Measurements from ENCODE around the gene ARHGAP26. TPM values are rescaled to one million over a fixed set of nuclear protein-coding genes. Genes with fewer than 3 reads are reported as not detected.

ARHGAP26 gene
- polyA plus RNA-seq, 1 donor (not counting 4 experiments of a cell fraction or from before 2014, with no cell fraction given) = 3.9 TPM

DNA sequence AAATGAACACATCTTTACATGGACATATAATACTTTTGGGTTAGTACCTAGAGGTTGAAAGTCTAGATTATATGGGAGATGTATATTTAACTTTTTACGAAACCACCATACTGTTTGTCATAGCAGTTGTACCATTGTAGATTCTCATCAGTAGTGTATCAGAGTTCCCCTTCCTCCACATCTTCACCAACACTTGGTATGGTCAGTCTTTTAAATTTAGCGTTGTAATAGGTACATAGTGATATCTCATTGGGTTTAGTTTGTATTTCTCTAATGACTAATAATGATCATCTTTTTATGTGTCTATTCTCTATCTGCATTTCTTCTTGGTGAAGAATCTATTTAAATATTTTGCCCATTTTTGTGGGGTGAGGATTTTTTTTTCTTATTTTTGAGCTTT lies 495.8 kb downstream of the ARHGAP26 start:
- Histone ChIP-seq H3K27me3 (ENCODE audit: control insufficient read depth, extremely low read depth, insufficient read depth, low read length) (no peaks in the 10 kb centered on the region), H3K9me3 (ENCODE audit: control insufficient read depth, low read depth, low read length) (no peaks in the 10 kb centered on the region), H3K9ac (ENCODE audit: control insufficient read depth, extremely low read depth, insufficient read depth, low read length) (no peak overlapping the region), H2AFZ (ENCODE audit: control insufficient read depth, low read length) (no peak overlapping the region), H4K20me1 (ENCODE audit: control insufficient read depth, extremely low read depth, insufficient read depth, low read length) (no peaks in the 10 kb centered on the region), H3K4me2 (ENCODE audit: control insufficient read depth, extremely low read depth, insufficient read depth, low read depth, low read length) (no peak overlapping the region), H3K36me3 (ENCODE audit: control insufficient read depth in 2 of 2, extremely low read depth in 1 of 2, insufficient read depth in 2 of 2, low read length in 2 of 2) (no peaks in the 10 kb centered on the region), H3K27ac (ENCODE audit: control insufficient read depth, insufficient read depth, low read length) (no peak overlapping the region), H3K79me2 (ENCODE audit: control insufficient read depth, insufficient read depth, low read length) (no peaks in the 10 kb centered on the region), H3K4me1 (ENCODE audit: control insufficient read depth, extremely low read depth, insufficient read depth, low read length) (peaks cover 14% of the 10 kb centered on the region), H3K4me3 (ENCODE audit: control insufficient read depth in 2 of 3, extremely low read depth in 1 of 3, insufficient read depth in 2 of 3, low read depth in 1 of 3, low read length in 3 of 3) (no peak overlapping the region), H3K9me1 (ENCODE audit: control insufficient read depth, extremely low read depth, insufficient read depth, low read length) (no peaks in the 10 kb centered on the region)
- DNase-seq (ENCODE audit: low read depth, low spot score) (no peak), FAIRE-seq (no peak)
- dilution Hi-C loops (cut with MboI; ENCODE audit: extremely low pct_ligation_motif_present, low sequenced_read_pairs) = no loop called here
- no peak for TF ChIP-seq EZH2 (IDR thresholded peaks at IDR 0.05; ENCODE audit: low read length)
- TF ChIP-seq, protein P1, sequence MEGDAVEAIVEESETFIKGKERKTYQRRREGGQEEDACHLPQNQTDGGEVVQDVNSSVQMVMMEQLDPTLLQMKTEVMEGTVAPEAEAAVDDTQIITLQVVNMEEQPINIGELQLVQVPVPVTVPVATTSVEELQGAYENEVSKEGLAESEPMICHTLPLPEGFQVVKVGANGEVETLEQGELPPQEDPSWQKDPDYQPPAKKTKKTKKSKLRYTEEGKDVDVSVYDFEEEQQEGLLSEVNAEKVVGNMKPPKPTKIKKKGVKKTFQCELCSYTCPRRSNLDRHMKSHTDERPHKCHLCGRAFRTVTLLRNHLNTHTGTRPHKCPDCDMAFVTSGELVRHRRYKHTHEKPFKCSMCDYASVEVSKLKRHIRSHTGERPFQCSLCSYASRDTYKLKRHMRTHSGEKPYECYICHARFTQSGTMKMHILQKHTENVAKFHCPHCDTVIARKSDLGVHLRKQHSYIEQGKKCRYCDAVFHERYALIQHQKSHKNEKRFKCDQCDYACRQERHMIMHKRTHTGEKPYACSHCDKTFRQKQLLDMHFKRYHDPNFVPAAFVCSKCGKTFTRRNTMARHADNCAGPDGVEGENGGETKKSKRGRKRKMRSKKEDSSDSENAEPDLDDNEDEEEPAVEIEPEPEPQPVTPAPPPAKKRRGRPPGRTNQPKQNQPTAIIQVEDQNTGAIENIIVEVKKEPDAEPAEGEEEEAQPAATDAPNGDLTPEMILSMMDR (optimal IDR thresholded peaks at IDR 0.05 in 1 of 3, IDR thresholded peaks at IDR 0.05 in 1 of 3, conservative IDR thresholded peaks at IDR 0.05 in 1 of 3; ENCODE audit: extremely low read depth in 1 of 3, insufficient read depth in 2 of 3, low read length in 3 of 3) = no peak

DNA sequence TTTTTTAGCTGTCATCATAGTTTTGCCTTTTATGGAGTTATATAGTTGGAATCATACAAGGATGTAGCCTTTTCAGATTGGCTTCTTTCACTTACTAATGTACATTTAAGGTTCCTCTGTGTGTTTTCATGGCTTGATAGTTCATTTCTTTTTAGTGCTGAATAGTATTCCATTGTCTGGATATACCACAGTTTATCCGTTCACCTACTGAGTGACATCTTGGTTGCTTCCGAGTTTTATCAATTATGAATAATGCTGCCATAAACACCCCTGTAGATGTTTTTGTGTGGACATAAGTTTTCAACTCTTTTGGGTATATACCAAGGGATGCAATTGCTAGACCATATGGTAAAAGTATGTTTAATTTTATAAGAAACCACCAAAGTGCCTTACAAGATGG lies 497.0 kb downstream of the ARHGAP26 start:
- H3K4me3 ChIP-seq (ENCODE audit: control insufficient read depth in 2 of 3, extremely low read depth in 1 of 3, insufficient read depth in 2 of 3, low read depth in 1 of 3, low read length in 3 of 3) = no peak overlapping the region
- no peak overlapping the region for H2AFZ ChIP-seq (ENCODE audit: control insufficient read depth, low read length)
- H3K9me3 ChIP-seq (ENCODE audit: control insufficient read depth, low read depth, low read length) = no peaks in the 10 kb centered on the region
- no peaks in the 10 kb centered on the region for H3K36me3 ChIP-seq (ENCODE audit: control insufficient read depth in 2 of 2, extremely low read depth in 1 of 2, insufficient read depth in 2 of 2, low read length in 2 of 2)
- H4K20me1 ChIP-seq (ENCODE audit: control insufficient read depth, extremely low read depth, insufficient read depth, low read length) = no peaks in the 10 kb centered on the region
- TF ChIP-seq, protein P1 (optimal IDR thresholded peaks at IDR 0.05 in 1 of 3, IDR thresholded peaks at IDR 0.05 in 1 of 3, conservative IDR thresholded peaks at IDR 0.05 in 1 of 3; ENCODE audit: extremely low read depth in 1 of 3, insufficient read depth in 2 of 3, low read length in 3 of 3) = no peak
- no peaks in the 10 kb centered on the region for H3K27me3 ChIP-seq (ENCODE audit: control insufficient read depth, extremely low read depth, insufficient read depth, low read length)
- DNase-seq (ENCODE audit: low read depth, low spot score) (no peak), FAIRE-seq (no peak)
- no peak overlapping the region for H3K27ac ChIP-seq (ENCODE audit: control insufficient read depth, insufficient read depth, low read length)
- no peak overlapping the region for H3K4me2 ChIP-seq (ENCODE audit: control insufficient read depth, extremely low read depth, insufficient read depth, low read depth, low read length)
- no peaks in the 10 kb centered on the region for H3K79me2 ChIP-seq (ENCODE audit: control insufficient read depth, insufficient read depth, low read length)
- H3K4me1 ChIP-seq (ENCODE audit: control insufficient read depth, extremely low read depth, insufficient read depth, low read length) = peaks cover 5% of the 10 kb centered on the region
- dilution Hi-C loops (cut with MboI; ENCODE audit: extremely low pct_ligation_motif_present, low sequenced_read_pairs) = no loop called here
- no peaks in the 10 kb centered on the region for H3K9me1 ChIP-seq (ENCODE audit: control insufficient read depth, extremely low read depth, insufficient read depth, low read length)
- no peak overlapping the region for H3K9ac ChIP-seq (ENCODE audit: control insufficient read depth, extremely low read depth, insufficient read depth, low read length)

Measured in keratinocyte (primary cell).